ENCODE measurements around the gene ZNF594.
"Not testable (repeated sequence)": the region's sequence is repeated elsewhere in the genome, so short reads cannot be mapped to it uniquely, and the experiment has no call there.

ZNF594 gene

GRCh38 chr17:5191541-5192417 is at the start of gene ZNF594:
ZNF594 (minus strand) TSS chr17:5191868; CDS start chr17:5184256, 7,612 bp downstream.
- in situ Hi-C loops (cut with HindIII; ENCODE audit: low sequenced_read_pairs): no loop called here

GRCh38 chr17:5239769-5240168 is 48.1 kb upstream of the ZNF594 start:
- in situ Hi-C loops (cut with HindIII; ENCODE audit: low sequenced_read_pairs): not testable (repeated sequence)

GRCh38 chr17:5238333-5238732 is 46.7 kb upstream of the ZNF594 start:
- in situ Hi-C loops (cut with HindIII; ENCODE audit: low sequenced_read_pairs): no loop called here

- in situ Hi-C loops (cut with HindIII; ENCODE audit: low sequenced_read_pairs): no loop called here
Observed at GRCh38 chr17:5237541-5238016, 45.9 kb upstream of the ZNF594 start.

- in situ Hi-C loops (cut with HindIII; ENCODE audit: low sequenced_read_pairs): no loop called here
Observed at GRCh38 chr17:5236938-5237540, 45.4 kb upstream of the ZNF594 start.

- in situ Hi-C loops (cut with HindIII; ENCODE audit: low sequenced_read_pairs): no loop called here
Observed at GRCh38 chr17:5234645-5235576, 43.2 kb upstream of the ZNF594 start, which contains the start of gene SCIMP. SCIMP (minus strand) TSS chr17:5234860; CDS start chr17:5234755, 105 bp downstream.

- in situ Hi-C loops (cut with HindIII; ENCODE audit: low sequenced_read_pairs): not testable (repeated sequence)
Observed at GRCh38 chr17:5233492-5233891, 41.8 kb upstream of the ZNF594 start.

GRCh38 chr17:5226940-5227878 is 35.5 kb upstream of the ZNF594 start:
- in situ Hi-C loops (cut with HindIII; ENCODE audit: low sequenced_read_pairs): no loop called here

GRCh38 chr17:5225668-5226457 is 34.2 kb upstream of the ZNF594 start:
- in situ Hi-C loops (cut with HindIII; ENCODE audit: low sequenced_read_pairs): no loop called here

- in situ Hi-C loops (cut with HindIII; ENCODE audit: low sequenced_read_pairs): not testable (repeated sequence)
Observed at GRCh38 chr17:5221912-5222311, 30.2 kb upstream of the ZNF594 start.

- in situ Hi-C loops (cut with HindIII; ENCODE audit: low sequenced_read_pairs): no loop called here
Observed at GRCh38 chr17:5220074-5220473, 28.4 kb upstream of the ZNF594 start.

- in situ Hi-C loops (cut with HindIII; ENCODE audit: low sequenced_read_pairs): no loop called here
Observed at GRCh38 chr17:5219536-5219935, 27.9 kb upstream of the ZNF594 start.

- in situ Hi-C loops (cut with HindIII; ENCODE audit: low sequenced_read_pairs): not testable (repeated sequence)
Observed at GRCh38 chr17:5217562-5217961, 25.9 kb upstream of the ZNF594 start.

- in situ Hi-C loops (cut with HindIII; ENCODE audit: low sequenced_read_pairs): no loop called here
Observed at GRCh38 chr17:5211458-5211857, 19.8 kb upstream of the ZNF594 start.

GRCh38 chr17:5210614-5211252 is 19.1 kb upstream of the ZNF594 start:
- in situ Hi-C loops (cut with HindIII; ENCODE audit: low sequenced_read_pairs): no loop called here

- in situ Hi-C loops (cut with HindIII; ENCODE audit: low sequenced_read_pairs): no loop called here
Observed at GRCh38 chr17:5210091-5210490, 18.4 kb upstream of the ZNF594 start.

- in situ Hi-C loops (cut with HindIII; ENCODE audit: low sequenced_read_pairs): no loop called here
Observed at GRCh38 chr17:5209396-5209795, 17.7 kb upstream of the ZNF594 start.

GRCh38 chr17:5203908-5204294 is 12.2 kb upstream of the ZNF594 start:
- in situ Hi-C loops (cut with HindIII; ENCODE audit: low sequenced_read_pairs): no loop called here

All from DLD1 (cell line).